ENCODE data around the gene GPSM3. TPM values are rescaled to one million over a fixed set of nuclear protein-coding genes. Genes with fewer than 3 reads are reported as not detected.

The GPSM3 gene
- total and polyA plus RNA-seq, 2 experiments from 2014 or later: 4.7 to 5.9 TPM

GRCh38 chr6:32189742-32190053, 2.7 kb downstream of the GPSM3 start:
- Histone ChIP-seq H2AFZ (no peak overlapping the region), H3K9me2 (ENCODE audit: insufficient read depth) (no peaks in the 10 kb centered on the region), H3K27ac (ENCODE audit: low read depth) (0 out of 2 replicates have a peak overlapping the region, but pooled peaks have one; percentile 19), H3K36me3 (ENCODE audit: insufficient read depth) (peaks cover 3% of the 10 kb centered on the region; the same call in 1 of the 2 replicates), H3K27me3 (ENCODE audit: insufficient read depth) (no peaks in the 10 kb centered on the region), H4K20me1 (replicated peaks; ENCODE audit: insufficient read depth) (no peaks in the 10 kb centered on the region), H3F3A (replicated peaks; ENCODE audit: low read depth) (peaks cover 22% of the 10 kb centered on the region), H3K79me2 (replicated peaks; ENCODE audit: insufficient read depth) (peaks cover 12% of the 10 kb centered on the region), H3K4me1 (ENCODE audit: insufficient read depth) (peaks cover 46% of the 10 kb centered on the region), H3K4me3 (peak overlapping the region; percentile 66), H3K4me2 (peak overlapping the region; percentile 89)
- H3K27ac Mint-ChIP-seq: peak overlapping the region; percentile 95
- peaks cover 27% of the 10 kb centered on the region for H3K27me3 Mint-ChIP-seq (ENCODE audit: insufficient read depth, low read depth, poor library complexity)
- peak overlapping the region; percentile 89 for H3K4me3 Mint-ChIP-seq
- no peak for ATAC-seq
- H3K9me3 Mint-ChIP-seq: no peaks in the 10 kb centered on the region; the same call in 2 of the 3 replicates
- H3K4me1 Mint-ChIP-seq: peaks cover 63% of the 10 kb centered on the region
- DNase-seq (ENCODE audit: low spot score): no peak
- peaks cover 37% of the 10 kb centered on the region for H3K36me3 Mint-ChIP-seq (ENCODE audit: low read depth)
- TF ChIP-seq EZH2 (IDR thresholded peaks at IDR 0.05; ENCODE audit: low read depth, unreplicated experiment) (no peak), CTCF (conservative IDR thresholded peaks at IDR 0.05; ENCODE audit: low read depth in 2 of 2) (no peak), EZH2phosphoT487 (IDR thresholded peaks at IDR 0.05; ENCODE audit: unreplicated experiment) (no peak), NANOG (IDR thresholded peaks at IDR 0.05; ENCODE audit: borderline replicate concordance) (no peak), ZNF462 (CRISPR knock-in tag; IDR thresholded peaks at IDR 0.05) (no peak), POLR2AphosphoS5 (IDR thresholded peaks at IDR 0.05; ENCODE audit: low read depth) (no peak), ZNF331 (CRISPR knock-in tag; IDR thresholded peaks at IDR 0.05; ENCODE audit: low read depth) (no peak), JUNB (IDR thresholded peaks at IDR 0.05; ENCODE audit: unreplicated experiment) (no peak), ETS1 (IDR thresholded peaks at IDR 0.05) (no peak), ZNF114 (CRISPR knock-in tag; IDR thresholded peaks at IDR 0.05) (no peak), CREB1 (CRISPR knock-in tag; IDR thresholded peaks at IDR 0.05; ENCODE audit: low read depth) (no peak), STAT1 (IDR thresholded peaks at IDR 0.05; ENCODE audit: unreplicated experiment) (no peak)
- TF ChIP-seq, protein P1, sequence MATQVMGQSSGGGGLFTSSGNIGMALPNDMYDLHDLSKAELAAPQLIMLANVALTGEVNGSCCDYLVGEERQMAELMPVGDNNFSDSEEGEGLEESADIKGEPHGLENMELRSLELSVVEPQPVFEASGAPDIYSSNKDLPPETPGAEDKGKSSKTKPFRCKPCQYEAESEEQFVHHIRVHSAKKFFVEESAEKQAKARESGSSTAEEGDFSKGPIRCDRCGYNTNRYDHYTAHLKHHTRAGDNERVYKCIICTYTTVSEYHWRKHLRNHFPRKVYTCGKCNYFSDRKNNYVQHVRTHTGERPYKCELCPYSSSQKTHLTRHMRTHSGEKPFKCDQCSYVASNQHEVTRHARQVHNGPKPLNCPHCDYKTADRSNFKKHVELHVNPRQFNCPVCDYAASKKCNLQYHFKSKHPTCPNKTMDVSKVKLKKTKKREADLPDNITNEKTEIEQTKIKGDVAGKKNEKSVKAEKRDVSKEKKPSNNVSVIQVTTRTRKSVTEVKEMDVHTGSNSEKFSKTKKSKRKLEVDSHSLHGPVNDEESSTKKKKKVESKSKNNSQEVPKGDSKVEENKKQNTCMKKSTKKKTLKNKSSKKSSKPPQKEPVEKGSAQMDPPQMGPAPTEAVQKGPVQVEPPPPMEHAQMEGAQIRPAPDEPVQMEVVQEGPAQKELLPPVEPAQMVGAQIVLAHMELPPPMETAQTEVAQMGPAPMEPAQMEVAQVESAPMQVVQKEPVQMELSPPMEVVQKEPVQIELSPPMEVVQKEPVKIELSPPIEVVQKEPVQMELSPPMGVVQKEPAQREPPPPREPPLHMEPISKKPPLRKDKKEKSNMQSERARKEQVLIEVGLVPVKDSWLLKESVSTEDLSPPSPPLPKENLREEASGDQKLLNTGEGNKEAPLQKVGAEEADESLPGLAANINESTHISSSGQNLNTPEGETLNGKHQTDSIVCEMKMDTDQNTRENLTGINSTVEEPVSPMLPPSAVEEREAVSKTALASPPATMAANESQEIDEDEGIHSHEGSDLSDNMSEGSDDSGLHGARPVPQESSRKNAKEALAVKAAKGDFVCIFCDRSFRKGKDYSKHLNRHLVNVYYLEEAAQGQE (IDR thresholded peaks at IDR 0.05; ENCODE audit: unreplicated experiment): no peak
